ENCODE results near the gene KCNT1.

GRCh38 chr9:135760465-135760864 is 58.5 kb downstream of the KCNT1 start:
- no peak for TF ChIP-seq CTCF (IDR thresholded peaks at IDR 0.05)
- no peak for TF ChIP-seq ESRRA (IDR thresholded peaks at IDR 0.05; ENCODE audit: borderline replicate concordance, low read length)
- no peak for TF ChIP-seq JUN (IDR thresholded peaks at IDR 0.05)
- TF ChIP-seq POLR2AphosphoS2 (conservative IDR thresholded peaks at IDR 0.05; ENCODE audit: low read length), result no peak
- no peak for TF ChIP-seq POLR2A (IDR thresholded peaks at IDR 0.05; ENCODE audit: low read length)
- TF ChIP-seq CEBPB (IDR thresholded peaks at IDR 0.05), result no peak
- TF ChIP-seq PBX3 (IDR thresholded peaks at IDR 0.05), result no peak
- TF ChIP-seq MAX (IDR thresholded peaks at IDR 0.05), result no peak
